ENCODE results near the gene RGSL1. TPM values are rescaled to one million over a fixed set of nuclear protein-coding genes. Genes with fewer than 3 reads are reported as not detected.

Gene RGSL1
- total and polyA plus RNA-seq, 9 of the 15 experiments (the other 6 are each of a cell fraction or from before 2014, with no cell fraction given): 0.03 TPM; not detected in 8

DNA sequence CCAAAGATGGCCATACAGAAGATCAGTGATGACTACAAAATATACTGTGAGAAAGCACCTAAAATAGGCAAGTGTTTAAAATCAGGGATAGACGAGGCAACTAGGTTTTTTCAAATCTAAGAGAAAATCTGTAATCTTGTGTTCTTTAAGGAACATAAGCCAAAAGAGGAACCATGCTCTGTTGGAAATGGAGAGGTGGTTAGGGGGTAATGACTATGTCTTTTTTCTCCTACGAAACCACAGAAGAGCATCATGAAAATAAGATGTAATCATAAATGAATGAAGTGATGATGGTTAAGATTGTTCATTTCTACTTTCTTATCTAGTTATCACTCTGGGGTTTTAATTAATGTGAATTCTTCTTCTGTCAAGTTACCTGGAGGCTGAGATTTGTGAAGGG lies 43.1 kb downstream of the RGSL1 start (continued):
- TF ChIP-seq, protein P1, sequence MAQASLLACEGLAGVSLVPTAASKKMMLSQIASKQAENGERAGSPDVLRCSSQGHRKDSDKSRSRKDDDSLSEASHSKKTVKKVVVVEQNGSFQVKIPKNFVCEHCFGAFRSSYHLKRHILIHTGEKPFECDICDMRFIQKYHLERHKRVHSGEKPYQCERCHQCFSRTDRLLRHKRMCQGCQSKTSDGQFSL (CRISPR knock-in tag; IDR thresholded peaks at IDR 0.05): no peak
- TF ChIP-seq, protein P1 (tag; IDR thresholded peaks at IDR 0.05): no peak
- no peak for TF ChIP-seq ZNF384 (IDR thresholded peaks at IDR 0.05; ENCODE audit: low read depth, low read length)
- TF ChIP-seq ZNF507 (tag; conservative IDR thresholded peaks at IDR 0.05): no peak
- no peak for TF ChIP-seq ZNF121 (CRISPR knock-in tag; conservative IDR thresholded peaks at IDR 0.05)
- TF ChIP-seq ZNF3 (CRISPR knock-in tag; IDR thresholded peaks at IDR 0.05): no peak
- no peak for TF ChIP-seq MYNN (IDR thresholded peaks at IDR 0.05)
- TF ChIP-seq MYNN (CRISPR knock-in tag; IDR thresholded peaks at IDR 0.05): no peak
- TF ChIP-seq, protein P2, sequence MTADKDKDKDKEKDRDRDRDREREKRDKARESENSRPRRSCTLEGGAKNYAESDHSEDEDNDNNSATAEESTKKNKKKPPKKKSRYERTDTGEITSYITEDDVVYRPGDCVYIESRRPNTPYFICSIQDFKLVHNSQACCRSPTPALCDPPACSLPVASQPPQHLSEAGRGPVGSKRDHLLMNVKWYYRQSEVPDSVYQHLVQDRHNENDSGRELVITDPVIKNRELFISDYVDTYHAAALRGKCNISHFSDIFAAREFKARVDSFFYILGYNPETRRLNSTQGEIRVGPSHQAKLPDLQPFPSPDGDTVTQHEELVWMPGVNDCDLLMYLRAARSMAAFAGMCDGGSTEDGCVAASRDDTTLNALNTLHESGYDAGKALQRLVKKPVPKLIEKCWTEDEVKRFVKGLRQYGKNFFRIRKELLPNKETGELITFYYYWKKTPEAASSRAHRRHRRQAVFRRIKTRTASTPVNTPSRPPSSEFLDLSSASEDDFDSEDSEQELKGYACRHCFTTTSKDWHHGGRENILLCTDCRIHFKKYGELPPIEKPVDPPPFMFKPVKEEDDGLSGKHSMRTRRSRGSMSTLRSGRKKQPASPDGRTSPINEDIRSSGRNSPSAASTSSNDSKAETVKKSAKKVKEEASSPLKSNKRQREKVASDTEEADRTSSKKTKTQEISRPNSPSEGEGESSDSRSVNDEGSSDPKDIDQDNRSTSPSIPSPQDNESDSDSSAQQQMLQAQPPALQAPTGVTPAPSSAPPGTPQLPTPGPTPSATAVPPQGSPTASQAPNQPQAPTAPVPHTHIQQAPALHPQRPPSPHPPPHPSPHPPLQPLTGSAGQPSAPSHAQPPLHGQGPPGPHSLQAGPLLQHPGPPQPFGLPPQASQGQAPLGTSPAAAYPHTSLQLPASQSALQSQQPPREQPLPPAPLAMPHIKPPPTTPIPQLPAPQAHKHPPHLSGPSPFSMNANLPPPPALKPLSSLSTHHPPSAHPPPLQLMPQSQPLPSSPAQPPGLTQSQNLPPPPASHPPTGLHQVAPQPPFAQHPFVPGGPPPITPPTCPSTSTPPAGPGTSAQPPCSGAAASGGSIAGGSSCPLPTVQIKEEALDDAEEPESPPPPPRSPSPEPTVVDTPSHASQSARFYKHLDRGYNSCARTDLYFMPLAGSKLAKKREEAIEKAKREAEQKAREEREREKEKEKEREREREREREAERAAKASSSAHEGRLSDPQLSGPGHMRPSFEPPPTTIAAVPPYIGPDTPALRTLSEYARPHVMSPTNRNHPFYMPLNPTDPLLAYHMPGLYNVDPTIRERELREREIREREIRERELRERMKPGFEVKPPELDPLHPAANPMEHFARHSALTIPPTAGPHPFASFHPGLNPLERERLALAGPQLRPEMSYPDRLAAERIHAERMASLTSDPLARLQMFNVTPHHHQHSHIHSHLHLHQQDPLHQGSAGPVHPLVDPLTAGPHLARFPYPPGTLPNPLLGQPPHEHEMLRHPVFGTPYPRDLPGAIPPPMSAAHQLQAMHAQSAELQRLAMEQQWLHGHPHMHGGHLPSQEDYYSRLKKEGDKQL (CRISPR knock-in tag; IDR thresholded peaks at IDR 0.05; ENCODE audit: borderline replicate concordance): no peak
